BLaER1 treated with 17β-estradiol and CSF1 and Interleukin-3, amounts not matched to agents 10 nM and 100 nM (cell line): ENCODE data around the gene SAYSD1.

Source experiments
- H3K27ac ChIP-seq, 11 experiments: shearing (Covaris generic); formaldehyde crosslinking; 2 replicates each; pipeline ENCODE4 v1.8.1; 2022
- H3K27me3 ChIP-seq, 11 experiments: shearing (Covaris generic); formaldehyde crosslinking; 2 replicates each; pipeline ENCODE4 v1.8.1; 2022
- H3K36me3 ChIP-seq, 11 experiments: shearing (Covaris generic); formaldehyde crosslinking; 2 replicates each; pipeline ENCODE4 v1.8.1; 2022
- H3K4me1 ChIP-seq, 10 experiments: shearing (Covaris generic); formaldehyde crosslinking; 2 replicates each; pipeline ENCODE4 v1.8.1; 2022
- H3K4me2 ChIP-seq, 11 experiments: shearing (Covaris generic); formaldehyde crosslinking; 2 replicates each; pipeline ENCODE4 v1.8.1; 2022
- H3K4me3 ChIP-seq, 10 experiments: shearing (Covaris generic); formaldehyde crosslinking; 2 replicates each; pipeline ENCODE4 v1.8.1; 2022
- H3K9ac ChIP-seq, 11 experiments: shearing (Covaris generic); formaldehyde crosslinking; 2 replicates each; pipeline ENCODE4 v1.8.1; 2022
- H3K9me3 ChIP-seq, 11 experiments: shearing (Covaris generic); formaldehyde crosslinking; replicated peaks in 1 of 11; 2 replicates each; pipeline ENCODE4 v1.8.1; 2022
- H4K20me1 ChIP-seq, 11 experiments: shearing (Covaris generic); formaldehyde crosslinking; 2 replicates each; pipeline ENCODE4 v1.8.1; 2022
- Cebpa-rat ChIP-seq, 11 experiments: shearing (Covaris generic); IDR thresholded peaks; 2 replicates each; pipeline ENCODE4 v1.8.1; 2022

SAYSD1 gene

DNA sequence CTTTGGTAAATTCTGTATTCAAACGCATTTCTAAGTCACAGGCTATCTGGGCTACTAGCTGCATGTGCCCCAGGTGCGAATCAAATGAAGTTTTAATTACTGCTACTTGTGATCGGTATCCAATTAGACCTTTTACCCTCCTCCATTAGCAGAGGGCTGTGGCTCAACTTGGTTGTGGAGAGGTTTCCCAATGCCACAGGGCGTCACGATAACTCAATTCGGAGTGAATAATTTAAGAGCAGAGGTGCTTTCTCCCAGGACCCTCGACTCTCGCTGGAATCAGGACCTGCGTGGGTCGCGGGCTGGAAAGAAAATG is 640 bp downstream of the SAYSD1 start:
- Histone ChIP-seq H3K4me3 (peak overlapping the region; percentile 62 to 79 (median 68)), H3K9me3 (no peaks in the 10 kb centered on the region; a peak in 1 of 22 replicates), H3K4me1 (peaks cover 8 to 29% (median 19%) of the 10 kb centered on the region in 10 experiments), H3K36me3 (peaks cover 0 to 13% (median 10%) of the 10 kb centered on the region in 11 experiments; a peak in 14 of 22 replicates), H3K4me2 (peak overlapping the region; percentile 77 to 94 (median 87)), H4K20me1 (no peaks in the 10 kb centered on the region), H3K27me3 (no peaks in the 10 kb centered on the region), H3K9ac (peak overlapping the region; percentile 83 to 94 (median 87)), H3K27ac (peak overlapping the region; percentile 80 to 96 (median 89))
- TF ChIP-seq Cebpa-rat (IDR thresholded peaks at IDR 0.05), result no peak

GRCh38 chr6:39113788-39114187 is 1.2 kb downstream of the SAYSD1 start:
- peaks cover 13 to 31% (median 21%) of the 10 kb centered on the region in 10 experiments for H3K4me1 ChIP-seq
- H4K20me1 ChIP-seq, result no peaks in the 10 kb centered on the region
- TF ChIP-seq Cebpa-rat (IDR thresholded peaks at IDR 0.05), result peak in 1 of 11 experiments; percentile 61; a peak in 3 of 22 replicates
- peak overlapping the region; percentile 62 to 79 (median 68); a peak in 19 of 20 replicates for H3K4me3 ChIP-seq
- H3K9me3 ChIP-seq, result no peaks in the 10 kb centered on the region
- H3K4me2 ChIP-seq, result peak overlapping the region; percentile 77 to 94 (median 87)
- H3K36me3 ChIP-seq, result peaks cover 0 to 19% (median 15%) of the 10 kb centered on the region in 11 experiments; a peak in 14 of 22 replicates
- peak overlapping the region in 4 of 11 experiments; percentile 85 to 93 (median 90); a peak in 5 of 22 replicates for H3K27ac ChIP-seq
- H3K27me3 ChIP-seq, result no peaks in the 10 kb centered on the region
- peak overlapping the region in 8 of 11 experiments; percentile 83 to 94 (median 87); a peak in 12 of 22 replicates for H3K9ac ChIP-seq

DNA sequence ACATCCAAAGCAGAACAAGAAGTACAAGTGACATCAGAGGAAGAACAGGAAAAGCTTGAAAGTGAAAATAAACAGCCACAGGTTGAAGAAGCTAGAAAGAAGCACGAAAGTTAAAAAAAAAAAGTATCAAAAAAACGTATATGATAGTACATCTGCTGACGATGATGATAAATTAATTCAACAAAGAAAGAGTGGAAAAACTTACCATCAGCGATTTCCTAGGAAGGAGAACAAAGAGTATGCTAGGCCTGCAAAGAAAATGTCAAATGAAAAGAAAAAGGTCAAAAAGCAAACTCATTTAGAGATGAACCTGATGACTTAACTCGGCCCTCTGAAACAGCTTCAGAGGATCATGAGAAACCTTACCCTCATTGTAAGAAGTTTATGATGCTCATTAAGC is 3.7 kb downstream of the SAYSD1 start:
- Histone ChIP-seq H3K36me3 (peaks cover 0 to 24% (median 17%) of the 10 kb centered on the region in 11 experiments; a peak in 14 of 22 replicates), H4K20me1 (no peaks in the 10 kb centered on the region; a peak in 1 of 22 replicates), H3K27me3 (no peaks in the 10 kb centered on the region), H3K4me3 (no peak overlapping the region), H3K4me1 (peaks cover 13 to 40% (median 21%) of the 10 kb centered on the region in 10 experiments), H3K4me2 (no peak overlapping the region), H3K27ac (no peak overlapping the region), H3K9me3 (no peaks in the 10 kb centered on the region), H3K9ac (no peak overlapping the region)
- no peak for TF ChIP-seq Cebpa-rat (IDR thresholded peaks at IDR 0.05)

- Histone ChIP-seq H3K4me1 (peaks cover under 1 to 25% (median 5%) of the 10 kb centered on the region in 10 experiments; a peak in 11 of 20 replicates), H3K27ac (no peak overlapping the region), H4K20me1 (peaks cover 0 to 3% (median 0%) of the 10 kb centered on the region in 11 experiments; a peak in 2 of 22 replicates), H3K4me3 (no peak overlapping the region), H3K36me3 (peaks cover 7 to 48% (median 27%) of the 10 kb centered on the region in 11 experiments; a peak in 19 of 22 replicates), H3K9me3 (no peaks in the 10 kb centered on the region), H3K4me2 (no peak overlapping the region), H3K9ac (no peak overlapping the region), H3K27me3 (no peaks in the 10 kb centered on the region)
- TF ChIP-seq Cebpa-rat (IDR thresholded peaks at IDR 0.05), result no peak
Measured at GRCh38 chr6:39108041-39108839, 6.7 kb downstream of the SAYSD1 start.

GRCh38 chr6:39107641-39108040 is 7.3 kb downstream of the SAYSD1 start:
- Histone ChIP-seq H3K27me3 (no peaks in the 10 kb centered on the region), H3K4me3 (no peak overlapping the region), H4K20me1 (peaks cover 0 to 3% (median 0%) of the 10 kb centered on the region in 11 experiments; a peak in 2 of 22 replicates), H3K36me3 (peaks cover 7 to 48% (median 27%) of the 10 kb centered on the region in 11 experiments; a peak in 19 of 22 replicates), H3K27ac (no peak overlapping the region), H3K4me1 (peaks cover 5 to 25% (median 7%) of the 10 kb centered on the region in 10 experiments; a peak in 15 of 20 replicates), H3K9ac (no peak overlapping the region), H3K9me3 (no peaks in the 10 kb centered on the region), H3K4me2 (no peak overlapping the region)
- TF ChIP-seq Cebpa-rat (IDR thresholded peaks at IDR 0.05), result no peak

- no peak overlapping the region for H3K27ac ChIP-seq
- peaks cover 0 to 3% (median 0%) of the 10 kb centered on the region in 11 experiments; a peak in 2 of 22 replicates for H4K20me1 ChIP-seq
- H3K36me3 ChIP-seq, result peaks cover 7 to 48% (median 27%) of the 10 kb centered on the region in 11 experiments; a peak in 19 of 22 replicates
- H3K4me2 ChIP-seq, result 0 out of 22 replicates have a peak overlapping the region, but pooled peaks of 1 of the 11 experiments have one; percentile 17
- no peaks in the 10 kb centered on the region for H3K9me3 ChIP-seq
- TF ChIP-seq Cebpa-rat (IDR thresholded peaks at IDR 0.05), result no peak
- no peak overlapping the region for H3K4me3 ChIP-seq
- peaks cover 5 to 25% (median 10%) of the 10 kb centered on the region in 10 experiments; a peak in 15 of 20 replicates for H3K4me1 ChIP-seq
- no peaks in the 10 kb centered on the region for H3K27me3 ChIP-seq
- no peak overlapping the region for H3K9ac ChIP-seq
Measured at GRCh38 chr6:39107034-39107433, 8.0 kb downstream of the SAYSD1 start.

- Histone ChIP-seq H3K4me1 (peaks cover 5 to 16% (median 9%) of the 10 kb centered on the region in 10 experiments; a peak in 15 of 20 replicates), H3K9me3 (no peaks in the 10 kb centered on the region), H3K4me2 (no peak overlapping the region), H3K9ac (no peak overlapping the region), H3K27me3 (no peaks in the 10 kb centered on the region), H3K4me3 (no peak overlapping the region), H3K36me3 (peaks cover 7 to 37% (median 21%) of the 10 kb centered on the region in 11 experiments; a peak in 19 of 22 replicates), H3K27ac (no peak overlapping the region), H4K20me1 (peaks cover 0 to 3% (median 0%) of the 10 kb centered on the region in 11 experiments; a peak in 2 of 22 replicates)
- no peak for TF ChIP-seq Cebpa-rat (IDR thresholded peaks at IDR 0.05)
Measured at GRCh38 chr6:39104528-39104927, 10.5 kb downstream of the SAYSD1 start.

GRCh38 chr6:39102821-39103136 is 12.2 kb downstream of the SAYSD1 start:
- H3K4me2 ChIP-seq, result peak overlapping the region in 5 of 11 experiments; percentile 24 to 43 (median 35); a peak in 5 of 22 replicates
- H3K36me3 ChIP-seq, result peaks cover 3 to 25% (median 10%) of the 10 kb centered on the region in 11 experiments; a peak in 15 of 22 replicates
- peaks cover 0 to 14% (median 8%) of the 10 kb centered on the region in 10 experiments; a peak in 11 of 20 replicates for H3K4me1 ChIP-seq
- no peak for TF ChIP-seq Cebpa-rat (IDR thresholded peaks at IDR 0.05)
- H3K9me3 ChIP-seq, result no peaks in the 10 kb centered on the region
- no peak overlapping the region for H3K4me3 ChIP-seq
- no peaks in the 10 kb centered on the region for H3K27me3 ChIP-seq
- peaks cover 0 to 3% (median 0%) of the 10 kb centered on the region in 11 experiments; a peak in 2 of 22 replicates for H4K20me1 ChIP-seq
- H3K27ac ChIP-seq, result no peak overlapping the region
- no peak overlapping the region for H3K9ac ChIP-seq
